ENCODE data around the gene KRTAP5-5. TPM values are rescaled to one million over a fixed set of nuclear protein-coding genes. Genes with fewer than 3 reads are reported as not detected.

KRTAP5-5 gene
- not detected in 2 replicates for total RNA-seq

GRCh38 chr11:1629326-1630185 lies at the start of gene KRTAP5-5:
Gene KRTAP5-5, plus strand, starts transcription at chr11:1629775. Its CDS starts 66 bp downstream, at chr11:1629841.

GRCh38 chr11:1584661-1585370 lies 44.8 kb upstream of the KRTAP5-5 start, which contains the start of gene KRTAP5-1:
Gene KRTAP5-1, minus strand, starts transcription at chr11:1585283. Its CDS starts 34 bp downstream, at chr11:1585249.

GRCh38 chr11:1597994-1598380 lies 31.6 kb upstream of the KRTAP5-5 start, which contains the start of gene KRTAP5-2:
Gene KRTAP5-2, minus strand, starts transcription at chr11:1598294. Its CDS starts 44 bp downstream, at chr11:1598250.

GRCh38 chr11:1608363-1608762 lies 21.2 kb upstream of the KRTAP5-5 start, which contains the start of gene KRTAP5-3:
Gene KRTAP5-3, minus strand, starts transcription at chr11:1608463. Its CDS starts 78 bp downstream, at chr11:1608385.

GRCh38 chr11:1622086-1622485 lies 7.5 kb upstream of the KRTAP5-5 start, which contains the start of gene KRTAP5-4:
Gene KRTAP5-4, minus strand, starts transcription at chr11:1622138. Its CDS starts 45 bp downstream, at chr11:1622093.

Other genes with a start within 250 kb of the KRTAP5-5 start
- 0.14 and 0.28 TPM in 2 replicates for gene BRSK2, start 239.8 kb upstream of the KRTAP5-5 start, total RNA-seq
- 17.3 and 24.8 TPM in 2 replicates for gene MOB2, start 143.0 kb upstream of the KRTAP5-5 start, total RNA-seq
- 0.19 and 0.56 TPM in 2 replicates for gene DUSP8, start 57.5 kb upstream of the KRTAP5-5 start, total RNA-seq
- gene KRTAP5-1, start 44.5 kb upstream of the KRTAP5-5 start, total RNA-seq: not detected in 2 replicates
- gene KRTAP5-2, start 31.5 kb upstream of the KRTAP5-5 start, total RNA-seq: not detected in 2 replicates
- gene KRTAP5-3, start 21.3 kb upstream of the KRTAP5-5 start, total RNA-seq: not detected in 2 replicates
- not detected in 2 replicates for gene KRTAP5-4, start 7.6 kb upstream of the KRTAP5-5 start, total RNA-seq
- not detected in 2 replicates for gene KRTAP5-6, start 67.4 kb downstream of the KRTAP5-5 start, total RNA-seq
- 3.3 and 8.0 TPM in 2 replicates for gene IFITM10, start 120.8 kb downstream of the KRTAP5-5 start, total RNA-seq
- 566 and 764 TPM in 2 replicates for gene CTSD, start 134.2 kb downstream of the KRTAP5-5 start, total RNA-seq
- gene SYT8, start 205.2 kb downstream of the KRTAP5-5 start, total RNA-seq: 8.5 and 10.5 TPM in 2 replicates
- gene TNNI2, start 209.2 kb downstream of the KRTAP5-5 start, total RNA-seq: 0.63 and 4.1 TPM in 2 replicates
- gene LSP1, start 223.3 kb downstream of the KRTAP5-5 start, total RNA-seq: 0.23 and 1.1 TPM in 2 replicates

All from airway epithelial cell (primary cell).